Erythroblast (primary cell): ENCODE data around the gene PRKCE.

Source experiments
- DNase-seq, 2 experiments: peaks; one replicate each; lab custom pipeline; 2025; lab: John Stamatoyannopoulos, UW
- GATA1 ChIP-seq: IDR thresholded peaks from 2 replicates; pipeline ENCODE4 v1.6.1; 2011; ENCODE audit warnings: low read depth, mild to moderate bottlenecking, control low read depth, low read length, moderate library complexity
- POLR2A ChIP-seq: IDR thresholded peaks from 2 replicates; pipeline ENCODE4 v1.6.1; 2011; ENCODE audit warnings: mild to moderate bottlenecking, low read length

PRKCE gene

GRCh38 chr2:46026431-46026830 is 375.0 kb downstream of the PRKCE start:
- TF ChIP-seq POLR2A (no peak), GATA1 (no peak)
- no peak for DNase-seq

GRCh38 chr2:46029332-46029811 is 377.9 kb downstream of the PRKCE start:
- TF ChIP-seq GATA1 (no peak), POLR2A (no peak)
- no peak for DNase-seq

- TF ChIP-seq POLR2A, result no peak
- no peak for TF ChIP-seq GATA1
- DNase-seq, result no peak
Observed at GRCh38 chr2:46030330-46030729, 378.9 kb downstream of the PRKCE start.

GRCh38 chr2:46032161-46032813 is 380.8 kb downstream of the PRKCE start:
- TF ChIP-seq GATA1 (no peak), POLR2A (no peak)
- DNase-seq, result no peak

- TF ChIP-seq GATA1, result no peak
- TF ChIP-seq POLR2A, result no peak
- DNase-seq, result no peak
Observed at GRCh38 chr2:46032996-46033395, 381.5 kb downstream of the PRKCE start.

GRCh38 chr2:46034535-46034934 is 383.1 kb downstream of the PRKCE start:
- no peak for DNase-seq
- TF ChIP-seq POLR2A (no peak), GATA1 (no peak)

GRCh38 chr2:46036929-46037328 is 385.5 kb downstream of the PRKCE start:
- TF ChIP-seq POLR2A (no peak), GATA1 (no peak)
- DNase-seq, result no peak

- TF ChIP-seq GATA1, result no peak
- no peak for DNase-seq
Observed at GRCh38 chr2:46039543-46040303, 388.2 kb downstream of the PRKCE start.

- no peak for TF ChIP-seq POLR2A
- TF ChIP-seq GATA1, result no peak
- DNase-seq, result no peak
Observed at GRCh38 chr2:46040563-46041155, 389.2 kb downstream of the PRKCE start.

GRCh38 chr2:46041434-46041833 is 390.0 kb downstream of the PRKCE start:
- no peak for DNase-seq
- TF ChIP-seq POLR2A (no peak), GATA1 (no peak)

GRCh38 chr2:46042207-46042637 is 390.7 kb downstream of the PRKCE start:
- DNase-seq, result no peak
- no peak for TF ChIP-seq POLR2A
- TF ChIP-seq GATA1, result no peak

GRCh38 chr2:46042711-46043110 is 391.2 kb downstream of the PRKCE start:
- TF ChIP-seq GATA1, result no peak
- TF ChIP-seq POLR2A, result no peak
- no peak for DNase-seq

GRCh38 chr2:46045888-46046287 is 394.4 kb downstream of the PRKCE start:
- TF ChIP-seq GATA1 (no peak), POLR2A (no peak)

GRCh38 chr2:46047290-46047689 is 395.8 kb downstream of the PRKCE start:
- DNase-seq, result no peak
- no peak for TF ChIP-seq GATA1
- no peak for TF ChIP-seq POLR2A

More at GRCh38 chr2:46045888-46046287, 394.4 kb downstream of the PRKCE start:
- no peak for DNase-seq
